K562 (cell line): ENCODE data around the gene SV2A. TPM values are rescaled to one million over a fixed set of nuclear protein-coding genes. Genes with fewer than 3 reads are reported as not detected.

ENCODE experiments used
- CHD1 ChIP-seq: fragments of 200-600 bp; sonication (generic); IDR thresholded peaks from one replicate; pipeline ENCODE4 v1.6.1; 2012; ENCODE audit warnings: mild to moderate bottlenecking, moderate library complexity, low read length, inconsistent platforms
- DNMT1 ChIP-seq: fragments of 450-650 bp; IDR thresholded peaks from 2 replicates; pipeline ENCODE4 v1.6.1; 2016; ENCODE audit warnings: antibody characterized with exemption, mild to moderate bottlenecking
- E4F1 ChIP-seq: fragments of 250-450 bp; sonication (Bioruptor Pico); IDR thresholded peaks from 2 replicates; pipeline ENCODE4 v1.5.0; 2021; ENCODE audit warnings: mild to moderate bottlenecking, borderline replicate concordance
- ETS2 ChIP-seq: IDR thresholded peaks from 2 replicates; pipeline ENCODE4 v1.6.1; 2016; ENCODE audit warnings: borderline replicate concordance, missing genetic modification characterization, mild to moderate bottlenecking, moderate library complexity, missing compliant biosample characterization; ENCODE audit not compliant: poor library complexity, severe bottlenecking
- FOXK1 ChIP-seq: sonication (generic); formaldehyde crosslinking; IDR thresholded peaks from 2 replicates; pipeline ENCODE4 v1.8.0; 2022; ENCODE audit warnings: missing genetic modification reagents, mild to moderate bottlenecking, borderline replicate concordance
- GTF2E2 ChIP-seq: fragments of 200-800 bp; sonication (Bioruptor generic); IDR thresholded peaks from 2 replicates; pipeline ENCODE4 v1.6.1; 2016; ENCODE audit warnings: missing genetic modification characterization, missing compliant biosample characterization
- ID3 ChIP-seq, 2 experiments: fragments of 250-450 bp in 1 of 2; fragments of 450-650 bp in 1 of 2; sonication (Bioruptor Pico) in 1 of 2; IDR thresholded peaks; 2 replicates each; pipeline versions ENCODE4 v1.6.1 to v1.8.0; 2016 to 2021; ENCODE audit warnings: mild to moderate bottlenecking in 2 of 2, moderate library complexity in 2 of 2, missing compliant biosample characterization in 1 of 2, missing genetic modification characterization in 1 of 2
- KLF10 ChIP-seq: fragments of 250-450 bp; sonication (Bioruptor Pico); IDR thresholded peaks from 2 replicates; pipeline ENCODE4 v1.6.1; 2021; ENCODE audit warnings: matching md5 sums
- MIER1 ChIP-seq: fragments of 450-650 bp; IDR thresholded peaks from 2 replicates; pipeline ENCODE4 v1.6.1; 2016; ENCODE audit warnings: antibody characterized with exemption, mild to moderate bottlenecking, low read depth
- NCOR1 ChIP-seq: fragments of 450-650 bp; IDR thresholded peaks from 2 replicates; pipeline ENCODE4 v1.6.1; 2016; ENCODE audit warnings: mild to moderate bottlenecking, moderate library complexity
- POLR2G ChIP-seq: fragments of 200-400 bp; formaldehyde crosslinking; IDR thresholded peaks from 2 replicates; pipeline ENCODE4 v1.6.1; 2017; ENCODE audit warnings: low read depth, mild to moderate bottlenecking, antibody characterized with exemption, low read length, moderate library complexity
- POLR3A ChIP-seq: IDR thresholded peaks from 2 replicates; pipeline ENCODE4 v1.6.1; 2011; ENCODE audit warnings: borderline replicate concordance, mild to moderate bottlenecking, moderate library complexity; ENCODE audit not compliant: insufficient read length, insufficient read depth; ENCODE audit errors: extremely low read depth
- RBM22 ChIP-seq: fragments of 200-400 bp; formaldehyde crosslinking; IDR thresholded peaks from 2 replicates; pipeline ENCODE4 v1.6.1; 2018; ENCODE audit warnings: low read length, low read depth; ENCODE audit not compliant: poor library complexity, severe bottlenecking
- SMARCC2 ChIP-seq: fragments of 450-650 bp; IDR thresholded peaks from 2 replicates; pipeline ENCODE4 v1.6.1; 2017; ENCODE audit warnings: antibody characterized with exemption, moderate library complexity, mild to moderate bottlenecking, low read depth
- XRCC3 ChIP-seq: fragments of 450-650 bp; IDR thresholded peaks from 2 replicates; pipeline ENCODE4 v1.6.1; 2017; ENCODE audit warnings: mild to moderate bottlenecking, moderate library complexity
- ZBED1 ChIP-seq: IDR thresholded peaks from 2 replicates; pipeline ENCODE4 v1.6.1; 2014
- ZBTB9 ChIP-seq: fragments of 450-650 bp; formaldehyde crosslinking; IDR thresholded peaks from 2 replicates; pipeline ENCODE4 v1.4.0; 2020; ENCODE audit warnings: mild to moderate bottlenecking, moderate library complexity
- ZFP1 ChIP-seq: fragments of 450-650 bp; formaldehyde crosslinking; IDR thresholded peaks from 2 replicates; pipeline ENCODE4 v1.4.0; 2020; ENCODE audit warnings: mild to moderate bottlenecking, mixed read lengths
- ZNF143 ChIP-seq: sonication (generic); formaldehyde crosslinking; IDR thresholded peaks from 2 replicates; pipeline ENCODE4 v1.9.0; 2022; ENCODE audit warnings: mild to moderate bottlenecking, missing genetic modification reagents
- ZNF224 ChIP-seq: sonication (generic); formaldehyde crosslinking; IDR thresholded peaks from 2 replicates; pipeline ENCODE4 v1.8.0; 2022; ENCODE audit warnings: mild to moderate bottlenecking, missing genetic modification reagents
- ZNF274 ChIP-seq: IDR thresholded peaks from 2 replicates; pipeline ENCODE4 v1.6.1; 2011; ENCODE audit warnings: low read depth, mild to moderate bottlenecking, low read length, moderate library complexity, borderline replicate concordance
- ZNF354B ChIP-seq: fragments of 250-450 bp; sonication (Bioruptor Pico); IDR thresholded peaks from 2 replicates; pipeline ENCODE4 v1.4.0; 2020
- polyA plus RNA-seq, 8 experiments: library from polyadenylated mRNA; depleted of rRNA in 4 of 8; stranded (reverse) in 5 of 8; unstranded in 3 of 8; fragments of >200 nt; fragmentation: Nextera tagmentation in 2 of 8; fragmentation: Illumina TruSeq in 1 of 8; extraction: Ambion mirVana in 2 of 8; extraction: Trizol in 1 of 8; gene quantifications; 2 replicates each; pipeline versions ENCODE4 v1.2.1 to v1.2.3, GENCODE V29; 2011 to 2014; ENCODE audit warnings: inconsistent platforms in 1 of 8, missing spikeins in 1 of 8
- total RNA-seq, 7 experiments: library from RNA; depleted of rRNA in 6 of 7; stranded (reverse); fragments of >200 nt in 6 of 7; fragmentation: Illumina TruSeq in 2 of 7; extraction: Trizol in 2 of 7; gene quantifications; 2 replicates each; pipeline versions ENCODE4 v1.2.1 to v1.2.3, GENCODE V29; 2011 to 2021; ENCODE audit warnings: low replicate concordance in 1 of 7

Gene SV2A
- total and polyA plus RNA-seq, 9 of the 15 experiments (the other 6 are each of a cell fraction or from before 2014, with no cell fraction given): 0.07 to 0.22 (median 0.11) TPM; not detected in 1

- TF ChIP-seq ZNF274: no peak
- no peak for TF ChIP-seq ZBTB9 (CRISPR knock-in tag)
- no peak for TF ChIP-seq ZFP1 (CRISPR knock-in tag)
- TF ChIP-seq ZNF143: no peak
- TF ChIP-seq POLR3A: no peak
- TF ChIP-seq XRCC3: no peak; the same call in 1 of the 2 replicates
- no peak for TF ChIP-seq ID3 (CRISPR knock-in tag; IDR thresholded peaks at IDR 0.05)
- TF ChIP-seq ID3 (tag; IDR thresholded peaks at IDR 0.05): no peak
- 0 out of 2 replicates have a peak, but pooled peaks have one; percentile 32 for TF ChIP-seq SMARCC2
- TF ChIP-seq KLF10 (CRISPR knock-in tag): no peak
- no peak for TF ChIP-seq ZNF224 (CRISPR knock-in tag)
- no peak; the same call in 1 of the 2 replicates for TF ChIP-seq NCOR1
- no peak for TF ChIP-seq POLR2G
- peak; percentile 70; the same call in 1 of the 2 replicates for TF ChIP-seq FOXK1
- TF ChIP-seq ZBED1: no peak
- TF ChIP-seq CHD1: no peak
- no peak for TF ChIP-seq ETS2 (tag)
- 0 out of 2 replicates have a peak, but pooled peaks have one; percentile 6 for TF ChIP-seq MIER1
- no peak for TF ChIP-seq DNMT1
- no peak for TF ChIP-seq E4F1 (CRISPR knock-in tag)
- TF ChIP-seq RBM22: no peak
- TF ChIP-seq ZNF354B (CRISPR knock-in tag): no peak
- no peak for TF ChIP-seq GTF2E2
These were observed 28.7 kb downstream of the SV2A start (continued) for GRCh38 chr1:149888999-149889289.
